ENCODE data around the gene TMPRSS7.

TMPRSS7 gene

DNA sequence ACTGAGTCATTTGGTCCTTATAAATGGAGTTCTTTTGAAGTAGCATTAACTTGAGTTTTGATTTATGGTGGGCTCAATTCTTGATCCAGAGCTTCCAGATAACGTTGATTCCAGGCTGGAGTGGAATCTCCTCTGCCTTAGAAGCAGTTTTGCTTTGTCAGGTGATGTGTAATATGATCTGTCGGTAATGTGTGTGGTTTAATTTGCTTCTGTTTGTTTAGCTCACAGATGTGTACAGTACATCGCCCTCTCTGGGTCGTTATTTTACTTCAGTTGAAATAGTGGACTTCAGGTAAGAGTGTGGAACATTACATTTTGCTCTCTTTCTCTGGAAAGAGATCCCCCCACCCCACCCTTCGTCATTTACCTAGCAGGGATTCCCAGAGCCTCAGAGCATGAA is 74.8 kb downstream of the TMPRSS7 start:
- Histone ChIP-seq H2AFZ (ENCODE audit: low read depth, low read length) (no peak overlapping the region), H3K36me3 (ENCODE audit: insufficient read depth, low read length) (no peaks in the 10 kb centered on the region), H3K4me1 (ENCODE audit: insufficient read depth, low read length) (no peaks in the 10 kb centered on the region), H3K4me3 (ENCODE audit: low read length) (no peak overlapping the region), H3K9me3 (ENCODE audit: low read length) (peaks cover 2% of the 10 kb centered on the region), H3K27me3 (ENCODE audit: insufficient read depth, low read length) (no peaks in the 10 kb centered on the region)

DNA sequence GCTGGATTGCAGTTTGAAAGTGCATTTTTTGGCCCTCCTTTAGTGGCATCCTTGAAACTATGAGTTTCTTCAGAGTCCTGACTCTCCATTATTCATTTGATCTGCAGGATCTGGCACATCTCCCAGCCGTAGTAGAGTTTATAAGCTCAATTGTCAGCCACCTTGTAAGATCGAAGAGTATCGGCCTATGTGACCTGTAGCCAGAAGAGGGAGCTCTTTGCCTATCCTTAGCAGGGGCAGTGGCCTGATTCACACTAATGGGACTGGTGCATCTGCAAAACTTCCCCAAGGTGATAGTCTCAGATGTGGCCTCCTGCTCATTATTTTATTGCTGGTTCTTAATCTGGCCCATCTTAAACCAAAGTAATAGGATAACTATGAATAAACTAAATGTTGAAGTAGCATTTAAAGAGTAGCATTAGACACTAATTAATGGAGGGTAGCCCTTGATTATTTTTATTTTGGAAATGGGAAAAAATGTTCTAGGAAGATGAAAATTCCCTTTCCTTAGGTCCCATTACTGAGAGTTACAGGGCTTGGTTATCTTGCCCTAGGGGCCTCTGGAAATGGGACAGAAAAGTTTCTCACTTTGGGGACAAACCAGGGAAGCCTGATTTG is 77.4 kb downstream of the TMPRSS7 start:
- Histone ChIP-seq H3K4me1 (ENCODE audit: insufficient read depth, low read length) (peaks cover 3% of the 10 kb centered on the region), H3K4me3 (ENCODE audit: low read length) (no peak overlapping the region), H3K9me3 (ENCODE audit: low read length) (peaks cover 2% of the 10 kb centered on the region), H3K36me3 (ENCODE audit: insufficient read depth, low read length) (no peaks in the 10 kb centered on the region), H3K27me3 (ENCODE audit: insufficient read depth, low read length) (no peaks in the 10 kb centered on the region), H2AFZ (ENCODE audit: low read depth, low read length) (no peak overlapping the region)

DNA sequence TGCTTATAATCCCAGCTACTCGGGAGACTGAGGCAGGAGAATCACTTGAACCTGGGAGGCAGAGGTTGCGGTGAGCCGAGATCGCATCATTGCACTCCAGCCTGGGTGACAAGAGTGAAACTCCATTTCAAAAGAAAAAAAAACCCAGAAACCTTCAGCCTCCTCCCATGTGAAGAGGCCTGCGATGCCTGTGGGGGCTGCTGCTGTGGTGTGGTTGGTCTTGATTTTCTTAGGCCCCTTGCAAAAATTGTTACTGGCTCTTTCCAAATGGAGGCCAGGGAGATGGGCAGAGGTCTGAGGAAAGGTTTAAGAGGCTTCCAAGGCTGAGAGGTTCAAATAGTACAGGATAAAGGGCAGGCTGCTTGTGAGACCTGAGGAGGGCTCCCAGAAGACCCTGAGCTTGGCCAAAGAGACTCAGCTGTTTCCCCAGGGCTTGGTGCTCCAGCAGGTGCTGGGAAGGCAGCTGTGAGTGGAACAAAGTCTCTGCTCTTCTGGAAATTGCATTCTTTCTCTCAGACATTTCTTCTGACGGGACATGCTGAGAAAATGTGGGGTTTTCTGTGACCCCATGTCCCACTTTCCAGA is 80.1 kb downstream of the TMPRSS7 start:
- Histone ChIP-seq H3K4me1 (ENCODE audit: insufficient read depth, low read length) (peaks cover 3% of the 10 kb centered on the region), H2AFZ (ENCODE audit: low read depth, low read length) (no peak overlapping the region)

DNA sequence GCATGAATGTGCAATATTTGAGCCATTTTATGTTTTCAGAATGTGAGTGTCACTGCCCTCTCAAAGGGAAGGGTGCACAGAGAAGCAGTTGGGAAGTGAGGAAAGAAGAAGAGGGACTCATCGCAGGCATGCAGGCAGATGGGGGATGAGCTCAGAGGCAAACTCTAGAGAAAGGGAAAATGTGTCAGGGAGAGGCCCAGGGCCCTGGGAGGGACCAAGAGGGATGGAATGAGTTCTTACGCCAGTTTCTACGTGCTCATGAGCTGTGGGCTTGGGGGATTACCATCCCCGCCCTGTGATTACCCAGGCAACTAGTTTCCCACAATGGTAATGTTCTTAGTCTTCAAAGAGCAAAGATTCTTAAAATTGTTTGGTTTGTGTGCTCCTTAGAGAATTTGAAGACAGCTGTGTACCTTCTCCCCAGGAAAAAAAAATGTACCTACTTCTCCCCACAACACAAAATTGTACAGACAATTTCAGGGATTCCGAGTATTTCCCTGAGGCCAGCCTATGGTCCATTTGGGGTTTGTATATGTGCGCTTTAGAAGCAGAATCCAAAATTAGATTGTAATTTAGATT is 80.7 kb downstream of the TMPRSS7 start:
- Histone ChIP-seq H3K4me3 (ENCODE audit: low read length) (no peak overlapping the region), H3K4me1 (ENCODE audit: insufficient read depth, low read length) (peaks cover 3% of the 10 kb centered on the region), H3K9me3 (ENCODE audit: low read length) (peaks cover 2% of the 10 kb centered on the region), H3K36me3 (ENCODE audit: insufficient read depth, low read length) (no peaks in the 10 kb centered on the region), H2AFZ (ENCODE audit: low read depth, low read length) (no peak overlapping the region), H3K27me3 (ENCODE audit: insufficient read depth, low read length) (no peaks in the 10 kb centered on the region)

More for the DNA sequence above, 80.1 kb downstream of the TMPRSS7 start:
- no peaks in the 10 kb centered on the region for H3K36me3 ChIP-seq (ENCODE audit: insufficient read depth, low read length)
- no peaks in the 10 kb centered on the region for H3K27me3 ChIP-seq (ENCODE audit: insufficient read depth, low read length)
- peaks cover 2% of the 10 kb centered on the region for H3K9me3 ChIP-seq (ENCODE audit: low read length)
- H3K4me3 ChIP-seq (ENCODE audit: low read length) = no peak overlapping the region

DNA sequence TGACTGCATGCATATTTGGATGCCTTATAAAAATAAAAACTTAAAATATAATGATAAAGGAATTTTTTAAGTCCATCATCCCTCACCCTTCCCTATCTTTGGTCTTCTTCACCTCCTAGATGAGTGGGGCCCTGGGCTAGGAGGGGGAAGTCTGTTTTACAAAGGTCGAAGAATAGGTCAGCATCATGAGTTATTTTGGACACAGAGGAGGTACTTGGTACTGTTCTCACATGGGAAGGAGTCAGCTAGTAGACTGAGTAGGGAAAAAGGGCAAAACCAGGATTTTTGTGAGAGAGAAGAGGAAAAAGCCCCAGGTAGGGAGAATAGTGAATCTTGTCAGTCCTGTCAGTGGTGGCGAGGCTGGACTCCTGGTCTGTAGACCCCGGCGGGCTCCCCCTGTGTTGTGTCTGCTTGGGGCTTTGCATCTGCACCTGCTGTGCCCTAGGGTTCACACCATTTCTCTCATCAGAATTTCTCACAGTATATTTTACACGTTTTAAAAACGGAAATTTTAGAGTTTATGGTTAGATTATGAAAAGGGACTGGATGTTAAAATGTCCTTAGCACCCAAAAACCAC is 81.4 kb downstream of the TMPRSS7 start:
- Histone ChIP-seq H3K36me3 (ENCODE audit: insufficient read depth, low read length) (no peaks in the 10 kb centered on the region), H2AFZ (ENCODE audit: low read depth, low read length) (no peak overlapping the region), H3K27me3 (ENCODE audit: insufficient read depth, low read length) (no peaks in the 10 kb centered on the region), H3K4me1 (ENCODE audit: insufficient read depth, low read length) (peaks cover 3% of the 10 kb centered on the region), H3K4me3 (ENCODE audit: low read length) (no peak overlapping the region), H3K9me3 (ENCODE audit: low read length) (peaks cover 2% of the 10 kb centered on the region)

DNA sequence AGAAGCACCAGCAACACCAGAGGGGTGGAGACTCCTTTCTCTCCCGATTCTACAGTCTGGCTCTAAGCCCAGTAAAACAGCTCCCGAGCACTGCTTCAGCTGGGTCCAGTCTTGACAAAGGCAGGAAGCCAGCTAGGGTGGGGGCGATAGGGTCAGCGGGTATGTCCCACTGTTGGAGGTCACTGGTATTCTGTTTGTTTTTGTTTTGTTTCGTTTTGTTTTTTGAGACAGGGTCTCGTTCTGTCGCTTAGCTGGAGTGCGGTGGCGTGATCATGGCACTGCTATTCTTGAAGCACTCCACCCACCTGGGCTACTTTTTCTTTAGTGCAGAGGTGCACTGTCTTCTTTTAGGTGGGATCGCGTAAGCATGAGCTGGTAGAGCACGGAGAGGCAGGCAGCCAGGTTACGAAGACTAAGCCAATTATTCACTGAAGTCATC is 82.2 kb downstream of the TMPRSS7 start:
- Histone ChIP-seq H3K4me1 (ENCODE audit: insufficient read depth, low read length) (peaks cover 3% of the 10 kb centered on the region), H3K4me3 (ENCODE audit: low read length) (no peak overlapping the region), H3K36me3 (ENCODE audit: insufficient read depth, low read length) (no peaks in the 10 kb centered on the region), H2AFZ (ENCODE audit: low read depth, low read length) (no peak overlapping the region), H3K9me3 (ENCODE audit: low read length) (peaks cover 2% of the 10 kb centered on the region), H3K27me3 (ENCODE audit: insufficient read depth, low read length) (no peaks in the 10 kb centered on the region)

DNA sequence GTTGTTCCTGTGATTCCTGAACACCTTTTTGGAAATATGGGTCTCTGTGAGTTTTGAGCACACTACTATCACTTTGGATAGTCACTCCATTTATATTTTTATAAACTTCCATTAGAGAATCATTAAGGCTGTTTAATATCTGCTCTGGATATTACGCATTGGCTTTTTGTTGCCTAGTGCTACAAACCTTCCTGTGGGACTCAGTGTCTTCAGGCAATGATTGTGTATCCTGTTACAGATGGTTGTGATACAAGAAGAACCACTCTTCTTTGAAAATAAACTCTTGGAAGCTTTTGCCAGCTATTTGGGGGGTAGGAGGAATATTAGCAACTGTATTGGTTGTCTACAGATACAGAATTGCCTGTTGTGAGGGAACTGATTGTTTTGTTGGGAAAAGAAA is 82.9 kb downstream of the TMPRSS7 start:
- Histone ChIP-seq H3K4me1 (ENCODE audit: insufficient read depth, low read length) (peaks cover 3% of the 10 kb centered on the region), H2AFZ (ENCODE audit: low read depth, low read length) (no peak overlapping the region), H3K4me3 (ENCODE audit: low read length) (no peak overlapping the region), H3K27me3 (ENCODE audit: insufficient read depth, low read length) (no peaks in the 10 kb centered on the region), H3K36me3 (ENCODE audit: insufficient read depth, low read length) (no peaks in the 10 kb centered on the region), H3K9me3 (ENCODE audit: low read length) (peaks cover 2% of the 10 kb centered on the region)

DNA sequence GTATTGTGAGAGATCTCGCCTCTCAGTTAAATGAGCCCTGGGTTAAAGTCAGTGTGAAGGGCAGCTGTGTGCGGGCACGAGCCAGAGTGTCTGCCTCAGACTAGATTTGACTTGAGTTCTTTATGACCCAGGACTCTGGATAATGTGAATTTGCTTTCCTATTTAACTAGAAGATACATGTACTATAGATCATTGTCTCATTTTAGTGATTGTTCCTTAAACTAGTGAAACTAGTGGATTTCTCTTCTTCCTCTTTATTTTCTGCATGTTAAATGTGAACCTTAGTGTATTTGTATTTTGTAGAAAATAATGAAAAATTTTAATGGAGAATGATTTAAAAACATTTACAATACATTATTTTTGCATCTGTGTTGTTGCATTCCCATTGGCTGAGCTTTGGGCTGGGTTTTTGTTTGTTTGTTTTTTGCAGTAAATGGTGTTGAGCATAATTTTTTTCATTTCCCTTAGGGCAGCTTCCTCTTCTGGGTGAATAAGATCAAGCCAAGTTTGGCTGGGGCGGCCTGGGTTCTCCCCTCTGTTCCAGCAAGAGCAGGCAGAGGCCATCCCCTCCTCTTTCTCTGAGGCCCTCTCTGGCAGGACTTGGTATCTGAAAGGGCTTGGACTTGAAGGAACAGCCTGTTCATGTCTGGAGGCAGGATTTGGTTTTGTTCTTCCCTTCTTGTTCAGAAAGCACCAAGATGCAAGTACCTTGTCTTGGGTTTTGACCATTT is 83.5 kb downstream of the TMPRSS7 start:
- Histone ChIP-seq H3K9me3 (ENCODE audit: low read length) (peaks cover 1% of the 10 kb centered on the region), H2AFZ (ENCODE audit: low read depth, low read length) (no peak overlapping the region), H3K27me3 (ENCODE audit: insufficient read depth, low read length) (no peaks in the 10 kb centered on the region), H3K36me3 (ENCODE audit: insufficient read depth, low read length) (no peaks in the 10 kb centered on the region), H3K4me3 (ENCODE audit: low read length) (no peak overlapping the region), H3K4me1 (ENCODE audit: insufficient read depth, low read length) (peaks cover 3% of the 10 kb centered on the region)

DNA sequence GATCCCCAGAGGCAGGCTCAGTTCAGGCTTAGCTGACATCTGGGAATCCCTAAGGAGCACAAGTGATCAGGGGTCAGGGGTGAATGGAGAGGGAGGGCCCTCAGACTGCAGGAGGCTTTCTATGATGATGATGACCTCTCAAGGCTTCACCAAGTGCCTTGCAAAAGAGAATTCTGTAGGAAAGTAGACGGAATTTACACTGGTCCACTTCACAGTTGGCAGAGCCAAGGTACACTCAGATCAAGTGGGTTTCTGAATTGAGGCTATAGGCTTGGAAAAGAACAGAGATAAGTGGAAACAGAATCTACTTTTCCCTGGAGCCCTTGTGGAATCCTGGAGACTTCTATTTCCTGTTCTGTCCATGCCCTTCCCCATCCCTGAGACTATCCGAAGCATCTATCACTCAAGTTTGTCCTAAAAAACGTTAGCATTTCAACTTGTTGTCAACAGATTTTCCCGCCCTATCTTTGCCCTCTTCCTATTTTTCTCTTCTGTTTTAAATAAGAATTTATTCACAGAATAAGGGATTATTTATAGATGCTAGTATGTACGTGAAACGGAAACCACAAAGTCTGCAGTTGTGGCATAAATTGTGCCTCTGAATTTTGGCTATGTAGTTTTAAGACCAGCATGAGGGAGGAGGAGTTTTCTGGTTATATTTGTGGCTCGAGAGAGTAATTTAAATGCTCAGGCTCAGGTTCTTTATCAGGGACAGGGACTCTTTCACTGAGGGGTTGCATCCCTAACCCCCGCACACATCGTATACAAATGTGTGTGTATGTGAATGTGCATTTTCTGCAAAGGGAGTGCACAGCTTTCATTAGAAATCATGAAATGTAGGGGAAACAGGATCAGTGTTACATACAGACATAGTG is 85.7 kb downstream of the TMPRSS7 start:
- Histone ChIP-seq H3K4me1 (ENCODE audit: insufficient read depth, low read length) (peaks cover 1% of the 10 kb centered on the region), H3K9me3 (ENCODE audit: low read length) (no peaks in the 10 kb centered on the region), H3K4me3 (ENCODE audit: low read length) (no peak overlapping the region), H2AFZ (ENCODE audit: low read depth, low read length) (no peak overlapping the region), H3K27me3 (ENCODE audit: insufficient read depth, low read length) (no peaks in the 10 kb centered on the region), H3K36me3 (ENCODE audit: insufficient read depth, low read length) (no peaks in the 10 kb centered on the region)

DNA sequence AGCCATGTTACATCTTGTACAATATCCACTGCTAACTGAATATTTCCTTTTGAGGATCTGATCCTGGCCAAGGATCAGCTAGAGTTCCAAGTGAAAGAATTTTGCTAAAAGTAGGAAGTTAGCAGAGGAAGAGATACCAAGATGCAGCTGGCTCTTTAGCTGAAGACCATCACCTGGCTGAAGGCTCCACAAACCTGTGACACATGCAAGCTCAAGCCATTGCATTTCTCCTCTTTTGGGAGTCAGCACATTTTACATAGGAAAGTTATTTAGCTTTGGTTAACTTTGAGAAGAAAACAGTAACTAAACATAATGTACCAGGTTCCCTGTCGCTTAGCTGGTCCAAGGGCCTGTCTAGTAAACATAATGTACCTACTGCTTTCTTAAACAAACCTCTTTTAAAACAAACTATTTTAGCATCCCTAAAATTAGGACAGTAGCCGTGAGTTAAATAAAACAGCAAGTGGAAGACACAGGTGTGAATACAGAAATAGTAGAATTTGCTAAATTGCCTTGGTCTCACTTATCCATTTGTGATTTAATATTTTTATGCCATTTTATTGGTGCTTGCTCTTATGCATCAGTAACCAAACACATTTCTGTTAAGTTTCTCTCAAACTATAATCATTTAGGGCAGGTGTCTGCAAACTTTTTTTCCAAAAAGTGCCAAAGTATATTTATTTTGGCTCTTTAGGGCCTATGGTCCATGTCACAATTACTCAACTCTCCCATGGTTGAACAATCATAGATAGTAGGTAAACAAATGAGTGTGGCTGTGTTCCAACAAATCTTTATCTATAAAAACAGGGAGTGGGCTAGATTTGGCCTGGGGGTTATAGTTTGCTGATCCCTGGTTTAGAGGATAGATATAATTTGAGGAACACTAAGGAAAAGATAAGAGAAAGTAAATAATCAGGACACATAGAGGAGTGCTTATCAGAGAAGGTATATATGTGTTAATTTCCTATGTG is 87.3 kb downstream of the TMPRSS7 start:
- no peaks in the 10 kb centered on the region for H3K27me3 ChIP-seq (ENCODE audit: insufficient read depth, low read length)
- no peaks in the 10 kb centered on the region for H3K36me3 ChIP-seq (ENCODE audit: insufficient read depth, low read length)
- no peak overlapping the region for H3K4me3 ChIP-seq (ENCODE audit: low read length)
- no peaks in the 10 kb centered on the region for H3K9me3 ChIP-seq (ENCODE audit: low read length)
- no peak overlapping the region for H2AFZ ChIP-seq (ENCODE audit: low read depth, low read length)
- H3K4me1 ChIP-seq (ENCODE audit: insufficient read depth, low read length) = peaks cover 6% of the 10 kb centered on the region

DNA sequence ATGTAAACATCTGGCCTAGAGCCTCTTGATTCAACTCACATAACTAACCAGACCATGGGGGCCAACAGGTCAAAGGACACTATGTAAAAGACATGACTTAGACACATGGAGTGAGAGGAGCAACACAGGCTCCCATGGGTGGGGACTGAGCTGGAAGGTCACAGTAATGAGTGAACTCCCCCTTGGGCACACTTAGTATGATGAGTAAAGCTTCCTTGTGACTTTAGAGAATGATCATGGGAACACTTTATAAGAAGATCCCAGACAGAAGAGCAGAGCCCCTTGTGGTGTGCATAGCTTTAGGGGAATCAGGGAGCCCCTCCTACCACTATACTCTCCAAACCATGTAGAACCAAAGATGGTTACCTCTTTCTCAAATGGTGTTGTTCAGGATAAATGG is 88.3 kb downstream of the TMPRSS7 start:
- H3K4me1 ChIP-seq (ENCODE audit: insufficient read depth, low read length) = peaks cover 7% of the 10 kb centered on the region
- no peak overlapping the region for H3K4me3 ChIP-seq (ENCODE audit: low read length)
- no peak overlapping the region for H2AFZ ChIP-seq (ENCODE audit: low read depth, low read length)
- H3K27me3 ChIP-seq (ENCODE audit: insufficient read depth, low read length) = no peaks in the 10 kb centered on the region
- H3K9me3 ChIP-seq (ENCODE audit: low read length) = no peaks in the 10 kb centered on the region
- no peaks in the 10 kb centered on the region for H3K36me3 ChIP-seq (ENCODE audit: insufficient read depth, low read length)

Measured in neuron (in vitro differentiated cells).